ENCODE data around the gene SLC4A4. TPM values are rescaled to one million over a fixed set of nuclear protein-coding genes. Genes with fewer than 3 reads are reported as not detected.

SLC4A4 gene
- total RNA-seq, 1 experiment from 2014 or later, result not detected

- CTCF ChIA-PET, result interaction anchor here (0.6 to 1.5 kb wide), 2 partner anchors 71 to 179 kb away, joined by 3 to 5 read pairs; no protein-coding TSS in a partner anchor
- intact Hi-C loops (cut with micrococcal nuclease), result no loop called here
- POLR2A ChIA-PET, result no interaction called here
- H3K4me3 Mint-ChIP-seq (ENCODE audit: unreplicated experiment), result no peak overlapping the region
- H3K4me1 Mint-ChIP-seq (ENCODE audit: insufficient read depth, unreplicated experiment), result peaks cover 6% of the 10 kb centered on the region
- no peaks in the 10 kb centered on the region for H3K9me3 Mint-ChIP-seq (ENCODE audit: unreplicated experiment)
- DNase-seq (ENCODE audit: unreplicated experiment), result peak; percentile 50
- no peaks in the 10 kb centered on the region for H3K36me3 Mint-ChIP-seq (ENCODE audit: insufficient read depth, unreplicated experiment)
- no peaks in the 10 kb centered on the region for H3K27me3 Mint-ChIP-seq (ENCODE audit: insufficient read depth, unreplicated experiment)
- no peak overlapping the region for H3K27ac Mint-ChIP-seq (ENCODE audit: low read depth, unreplicated experiment)
- TF ChIP-seq CTCF (IDR thresholded peaks at IDR 0.05; ENCODE audit: unreplicated experiment), result no peak
- no TSS peak for BruUV-seq (replicated peaks)
Observed at GRCh38 chr4:71300964-71301363, 37.9 kb upstream of the SLC4A4 start.

- intact Hi-C loops (cut with micrococcal nuclease), result no loop called here
- DNase-seq (ENCODE audit: unreplicated experiment), result no peak
- peaks cover 6% of the 10 kb centered on the region for H3K4me1 Mint-ChIP-seq (ENCODE audit: insufficient read depth, unreplicated experiment)
- ChIA-PET CTCF (interaction anchor here (0.7 kb wide), 1 partner anchor 408 kb away, joined by 3 read pairs; no protein-coding TSS in a partner anchor), POLR2A (interaction anchor here (0.5 to 1.2 kb wide), 2 partner anchors 11 to 13 kb away, joined by 3 to 4 read pairs; no protein-coding TSS in a partner anchor)
- no peaks in the 10 kb centered on the region for H3K36me3 Mint-ChIP-seq (ENCODE audit: insufficient read depth, unreplicated experiment)
- no peak overlapping the region for H3K27ac Mint-ChIP-seq (ENCODE audit: low read depth, unreplicated experiment)
- no peak overlapping the region for H3K4me3 Mint-ChIP-seq (ENCODE audit: unreplicated experiment)
- BruUV-seq (replicated peaks), result no TSS peak
- H3K9me3 Mint-ChIP-seq (ENCODE audit: unreplicated experiment), result no peaks in the 10 kb centered on the region
- TF ChIP-seq CTCF (IDR thresholded peaks at IDR 0.05; ENCODE audit: unreplicated experiment), result no peak
- H3K27me3 Mint-ChIP-seq (ENCODE audit: insufficient read depth, unreplicated experiment), result no peaks in the 10 kb centered on the region
Observed at GRCh38 chr4:71303287-71303686, 35.5 kb upstream of the SLC4A4 start.

GRCh38 chr4:71303850-71304249 is 35.0 kb upstream of the SLC4A4 start:
- Mint-ChIP-seq H3K27ac (ENCODE audit: low read depth, unreplicated experiment) (no peak overlapping the region), H3K4me1 (ENCODE audit: insufficient read depth, unreplicated experiment) (peaks cover 6% of the 10 kb centered on the region), H3K4me3 (ENCODE audit: unreplicated experiment) (no peak overlapping the region), H3K27me3 (ENCODE audit: insufficient read depth, unreplicated experiment) (no peaks in the 10 kb centered on the region), H3K9me3 (ENCODE audit: unreplicated experiment) (no peaks in the 10 kb centered on the region), H3K36me3 (ENCODE audit: insufficient read depth, unreplicated experiment) (no peaks in the 10 kb centered on the region)
- intact Hi-C loops (cut with micrococcal nuclease), result no loop called here
- ChIA-PET POLR2A (interaction anchor here (0.6 to 1.2 kb wide), 2 partner anchors 14 to 180 kb away, joined by 3 to 4 read pairs; no protein-coding TSS in a partner anchor), CTCF (interaction anchor here (0.6 to 1.5 kb wide), 3 partner anchors 29 to 409 kb away, joined by 3 to 4 read pairs (median 4); no protein-coding TSS in a partner anchor)
- BruUV-seq (replicated peaks), result no TSS peak
- DNase-seq (ENCODE audit: unreplicated experiment), result no peak
- no peak for TF ChIP-seq CTCF (IDR thresholded peaks at IDR 0.05; ENCODE audit: unreplicated experiment)

GRCh38 chr4:71304289-71304850 is 34.5 kb upstream of the SLC4A4 start:
- Mint-ChIP-seq H3K36me3 (ENCODE audit: insufficient read depth, unreplicated experiment) (no peaks in the 10 kb centered on the region), H3K27me3 (ENCODE audit: insufficient read depth, unreplicated experiment) (no peaks in the 10 kb centered on the region), H3K9me3 (ENCODE audit: unreplicated experiment) (no peaks in the 10 kb centered on the region), H3K27ac (ENCODE audit: low read depth, unreplicated experiment) (no peak overlapping the region), H3K4me3 (ENCODE audit: unreplicated experiment) (no peak overlapping the region), H3K4me1 (ENCODE audit: insufficient read depth, unreplicated experiment) (peaks cover 6% of the 10 kb centered on the region)
- no TSS peak for BruUV-seq (replicated peaks)
- intact Hi-C loops (cut with micrococcal nuclease), result no loop called here
- POLR2A ChIA-PET, result interaction anchor here (0.6 to 1.2 kb wide), 3 partner anchors 14 to 179 kb away, joined by 3 to 4 read pairs (median 3); no protein-coding TSS in a partner anchor
- no peak for TF ChIP-seq CTCF (IDR thresholded peaks at IDR 0.05; ENCODE audit: unreplicated experiment)
- peak; percentile 31 for DNase-seq (ENCODE audit: unreplicated experiment)
- CTCF ChIA-PET, result interaction anchor here (0.6 to 1.5 kb wide), 6 partner anchors 11 to 1306 kb away, joined by 3 to 4 read pairs (median 4); no protein-coding TSS in a partner anchor
